KMS-11 (cell line): Measurements from ENCODE around the gene ACAD8.

Experiments used
- H2AFZ ChIP-seq: fragments of 200-600 bp; sonication (generic); 2 replicates; pipeline ENCODE4 v1.6.1; 2016; ENCODE audit warnings: antibody characterized with exemption, mixed run types, low read depth
- H3K27ac ChIP-seq: fragments of 200-600 bp; sonication (generic); 2 replicates; pipeline ENCODE4 v1.6.1; 2016; ENCODE audit warnings: mild to moderate bottlenecking, mixed run types
- H3K27me3 ChIP-seq: fragments of 200-600 bp; sonication (generic); 2 replicates; pipeline ENCODE4 v1.6.1; 2017; ENCODE audit warnings: mild to moderate bottlenecking, low read depth, mixed run types, moderate library complexity; ENCODE audit not compliant: insufficient read depth
- H3K36me3 ChIP-seq: fragments of 200-600 bp; sonication (generic); 2 replicates; pipeline ENCODE4 v1.6.1; 2017; ENCODE audit warnings: mild to moderate bottlenecking, mixed run types; ENCODE audit not compliant: insufficient read depth
- H3K4me1 ChIP-seq: fragments of 200-600 bp; sonication (generic); 2 replicates; pipeline ENCODE4 v1.6.1; 2016; ENCODE audit warnings: mild to moderate bottlenecking, low read depth, mixed run types; ENCODE audit not compliant: poor library complexity, severe bottlenecking
- H3K4me2 ChIP-seq: fragments of 200-600 bp; sonication (generic); 2 replicates; pipeline ENCODE4 v1.7.0; 2016; ENCODE audit warnings: mild to moderate bottlenecking, mixed run types
- H3K4me3 ChIP-seq: fragments of 200-600 bp; sonication (generic); IDR thresholded peaks from 2 replicates; pipeline ENCODE4 v1.6.1; 2017; ENCODE audit warnings: low read depth, low read length, mixed read lengths; ENCODE audit not compliant: insufficient read depth
- H3K79me2 ChIP-seq: fragments of 200-600 bp; sonication (generic); 2 replicates; pipeline ENCODE4 v1.6.1; 2016; ENCODE audit warnings: low read depth, mixed run types; ENCODE audit not compliant: insufficient read depth
- H3K9ac ChIP-seq: fragments of 200-600 bp; sonication (generic); 2 replicates; pipeline ENCODE4 v1.6.1; 2016; ENCODE audit warnings: mild to moderate bottlenecking, mixed run types
- H4K20me1 ChIP-seq: fragments of 200-600 bp; sonication (generic); 2 replicates; pipeline ENCODE4 v1.6.1; 2016; ENCODE audit warnings: mild to moderate bottlenecking, mixed run types; ENCODE audit not compliant: insufficient read depth
- CTCF ChIP-seq: fragments of 200-600 bp; sonication (generic); conservative IDR thresholded peaks from 2 replicates; pipeline ENCODE4 v1.6.1; 2017; ENCODE audit warnings: low read depth, mild to moderate bottlenecking, antibody characterized with exemption, low read length, moderate library complexity, mixed read lengths

Gene ACAD8

DNA sequence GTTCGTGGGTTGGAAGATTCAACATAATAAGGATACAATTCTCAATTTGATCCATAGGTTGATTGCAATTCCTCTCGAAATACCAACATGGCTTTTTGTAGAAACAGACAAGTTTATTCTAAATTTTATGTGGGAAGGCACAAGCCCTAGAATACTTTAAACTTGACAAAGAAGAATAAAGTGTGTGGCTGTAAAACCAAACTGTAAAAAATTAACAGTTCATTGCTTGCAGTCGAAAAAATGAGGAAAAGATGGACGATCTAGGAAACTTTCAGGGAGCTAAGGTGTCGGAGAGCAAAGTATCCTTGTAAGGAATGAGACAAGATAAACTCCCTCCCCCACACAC is 21.8 kb downstream of the ACAD8 start:
- no peaks in the 10 kb centered on the region for H3K79me2 ChIP-seq
- no peaks in the 10 kb centered on the region for H4K20me1 ChIP-seq
- TF ChIP-seq CTCF = no peak
- peaks cover 24% of the 10 kb centered on the region for H3K4me1 ChIP-seq
- peak overlapping the region; percentile 57 for H3K4me2 ChIP-seq
- H3K9ac ChIP-seq = peak overlapping the region; percentile 79; the same call in 1 of the 2 replicates
- no peak overlapping the region for H3K4me3 ChIP-seq
- H3K36me3 ChIP-seq = no peaks in the 10 kb centered on the region
- peak overlapping the region; percentile 79 for H2AFZ ChIP-seq
- no peaks in the 10 kb centered on the region for H3K27me3 ChIP-seq
- H3K27ac ChIP-seq = peak overlapping the region; percentile 61; the same call in 1 of the 2 replicates

GRCh38 chr11:134275534-134276395 is 22.4 kb downstream of the ACAD8 start, which contains the start of gene GLB1L3:
GLB1L3 (plus strand) TSS chr11:134276379; CDS start chr11:134276741, 362 bp downstream.
- Histone ChIP-seq H3K4me3 (no peak within 1 kb of the TSS), H3K79me2 (no peaks in the 10 kb centered on the region), H3K27me3 (no peaks in the 10 kb centered on the region), H3K27ac (peak within 1 kb of the TSS; percentile 61; the same call in 1 of the 2 replicates), H3K4me1 (peaks cover 18% of the 10 kb centered on the region), H3K36me3 (no peaks in the 10 kb centered on the region), H2AFZ (peak within 1 kb of the TSS; percentile 79), H4K20me1 (no peaks in the 10 kb centered on the region), H3K4me2 (peak within 1 kb of the TSS; percentile 57), H3K9ac (peak within 1 kb of the TSS; percentile 79; the same call in 1 of the 2 replicates)
- no peak for TF ChIP-seq CTCF

GRCh38 chr11:134276396-134277182 is 23.2 kb downstream of the ACAD8 start:
- TF ChIP-seq CTCF = no peak
- Histone ChIP-seq H3K36me3 (no peaks in the 10 kb centered on the region), H3K27me3 (no peaks in the 10 kb centered on the region), H2AFZ (peak overlapping the region; percentile 79; the same call in 1 of the 2 replicates), H3K27ac (no peak overlapping the region), H4K20me1 (no peaks in the 10 kb centered on the region), H3K79me2 (no peaks in the 10 kb centered on the region), H3K4me2 (no peak overlapping the region), H3K4me3 (no peak overlapping the region), H3K4me1 (peaks cover 16% of the 10 kb centered on the region), H3K9ac (no peak overlapping the region)

- no peak overlapping the region for H3K4me2 ChIP-seq
These were observed 24.0 kb downstream of the ACAD8 start for GRCh38 chr11:134277183-134278001.

More at GRCh38 chr11:134277183-134278001, 24.0 kb downstream of the ACAD8 start:
- H3K9ac ChIP-seq = no peak overlapping the region
- peaks cover 16% of the 10 kb centered on the region for H3K4me1 ChIP-seq
- no peaks in the 10 kb centered on the region for H3K36me3 ChIP-seq
- no peak overlapping the region for H3K27ac ChIP-seq
- H3K79me2 ChIP-seq = no peaks in the 10 kb centered on the region
- no peak overlapping the region for H3K4me3 ChIP-seq
- H4K20me1 ChIP-seq = no peaks in the 10 kb centered on the region
- H3K27me3 ChIP-seq = no peaks in the 10 kb centered on the region
- no peak for TF ChIP-seq CTCF
- no peak overlapping the region for H2AFZ ChIP-seq
